ENCODE measurements around the gene KLHDC8A.

GRCh38 chr1:205376739-205377138, 20.0 kb upstream of the KLHDC8A start:
- TF ChIP-seq CTCF (IDR thresholded peaks at IDR 0.05) (no peak), POLR2A (IDR thresholded peaks at IDR 0.05; ENCODE audit: low read depth) (no peak), EP300 (IDR thresholded peaks at IDR 0.05) (no peak), POLR2AphosphoS5 (IDR thresholded peaks at IDR 0.05) (no peak)
